Measurements from ENCODE around the gene SAMD5. TPM values are rescaled to one million over a fixed set of nuclear protein-coding genes. Genes with fewer than 3 reads are reported as not detected.

Gene SAMD5
- total RNA-seq, 1 donor from 2014 or later: 0.40 TPM

DNA sequence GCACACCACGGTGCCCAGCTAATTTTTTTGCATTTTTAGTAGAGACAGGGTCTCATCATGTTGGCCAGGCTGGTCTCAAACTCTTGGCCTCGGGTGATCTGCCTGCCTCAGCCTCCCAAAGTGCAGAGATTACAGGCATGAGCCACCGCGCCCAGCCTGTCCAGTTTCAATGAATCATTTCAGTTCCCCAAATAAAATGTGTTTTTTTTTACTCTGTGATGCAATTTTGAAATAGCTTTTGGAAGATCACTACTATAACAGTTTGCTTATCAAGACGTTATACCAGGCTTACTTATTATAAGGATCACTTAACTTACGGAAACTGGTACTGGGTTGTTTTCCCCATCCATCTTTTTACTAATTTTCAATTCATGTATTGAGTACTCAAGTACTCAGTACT lies 80.0 kb downstream of the SAMD5 start:
- H3K4me3 ChIP-seq (ENCODE audit: low read depth, low read length): no peak overlapping the region
- no peak for DNase-seq (ENCODE audit: low read depth)
- TF ChIP-seq, protein P1, sequence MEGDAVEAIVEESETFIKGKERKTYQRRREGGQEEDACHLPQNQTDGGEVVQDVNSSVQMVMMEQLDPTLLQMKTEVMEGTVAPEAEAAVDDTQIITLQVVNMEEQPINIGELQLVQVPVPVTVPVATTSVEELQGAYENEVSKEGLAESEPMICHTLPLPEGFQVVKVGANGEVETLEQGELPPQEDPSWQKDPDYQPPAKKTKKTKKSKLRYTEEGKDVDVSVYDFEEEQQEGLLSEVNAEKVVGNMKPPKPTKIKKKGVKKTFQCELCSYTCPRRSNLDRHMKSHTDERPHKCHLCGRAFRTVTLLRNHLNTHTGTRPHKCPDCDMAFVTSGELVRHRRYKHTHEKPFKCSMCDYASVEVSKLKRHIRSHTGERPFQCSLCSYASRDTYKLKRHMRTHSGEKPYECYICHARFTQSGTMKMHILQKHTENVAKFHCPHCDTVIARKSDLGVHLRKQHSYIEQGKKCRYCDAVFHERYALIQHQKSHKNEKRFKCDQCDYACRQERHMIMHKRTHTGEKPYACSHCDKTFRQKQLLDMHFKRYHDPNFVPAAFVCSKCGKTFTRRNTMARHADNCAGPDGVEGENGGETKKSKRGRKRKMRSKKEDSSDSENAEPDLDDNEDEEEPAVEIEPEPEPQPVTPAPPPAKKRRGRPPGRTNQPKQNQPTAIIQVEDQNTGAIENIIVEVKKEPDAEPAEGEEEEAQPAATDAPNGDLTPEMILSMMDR (conservative IDR thresholded peaks at IDR 0.05; ENCODE audit: low read depth, low read length): no peak

- no peak for DNase-seq (ENCODE audit: low read depth)
- H3K4me3 ChIP-seq (ENCODE audit: low read depth, low read length): no peak overlapping the region
- TF ChIP-seq, protein P1 (conservative IDR thresholded peaks at IDR 0.05; ENCODE audit: low read depth, low read length): no peak
Measured at GRCh38 chr6:147589739-147590250, 81.3 kb downstream of the SAMD5 start.

DNA sequence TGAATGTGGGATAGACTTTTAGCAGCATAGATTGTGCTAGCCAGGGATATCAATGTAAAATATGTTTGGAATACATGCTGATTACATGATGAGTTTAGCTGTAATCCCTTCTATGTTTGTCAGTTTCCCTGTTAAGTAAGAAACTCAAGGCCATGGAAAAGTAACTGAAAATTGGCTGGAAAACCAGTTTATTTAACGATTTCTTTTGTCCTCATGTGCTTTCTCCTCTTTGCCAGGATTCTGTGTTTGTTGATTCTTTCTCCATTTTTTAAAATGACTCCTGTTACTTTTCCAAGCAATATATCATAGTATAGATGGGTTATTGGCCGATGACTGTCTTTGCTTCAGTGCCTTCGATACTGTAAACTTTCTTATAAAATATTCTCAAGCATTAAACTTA lies 87.5 kb downstream of the SAMD5 start:
- TF ChIP-seq, protein P1 (conservative IDR thresholded peaks at IDR 0.05; ENCODE audit: low read depth, low read length): no peak
- H3K4me3 ChIP-seq (ENCODE audit: low read depth, low read length): no peak overlapping the region
- DNase-seq (ENCODE audit: low read depth): no peak

- TF ChIP-seq, protein P1 (conservative IDR thresholded peaks at IDR 0.05; ENCODE audit: low read depth, low read length): no peak
- no peak overlapping the region for H3K4me3 ChIP-seq (ENCODE audit: low read depth, low read length)
- no peak for DNase-seq (ENCODE audit: low read depth)
Measured at GRCh38 chr6:147603392-147604081, 95.0 kb downstream of the SAMD5 start.

GRCh38 chr6:147604373-147604772 lies 95.9 kb downstream of the SAMD5 start:
- DNase-seq (ENCODE audit: low read depth): no peak
- H3K4me3 ChIP-seq (ENCODE audit: low read depth, low read length): no peak overlapping the region
- TF ChIP-seq, protein P1 (conservative IDR thresholded peaks at IDR 0.05; ENCODE audit: low read depth, low read length): no peak

DNA sequence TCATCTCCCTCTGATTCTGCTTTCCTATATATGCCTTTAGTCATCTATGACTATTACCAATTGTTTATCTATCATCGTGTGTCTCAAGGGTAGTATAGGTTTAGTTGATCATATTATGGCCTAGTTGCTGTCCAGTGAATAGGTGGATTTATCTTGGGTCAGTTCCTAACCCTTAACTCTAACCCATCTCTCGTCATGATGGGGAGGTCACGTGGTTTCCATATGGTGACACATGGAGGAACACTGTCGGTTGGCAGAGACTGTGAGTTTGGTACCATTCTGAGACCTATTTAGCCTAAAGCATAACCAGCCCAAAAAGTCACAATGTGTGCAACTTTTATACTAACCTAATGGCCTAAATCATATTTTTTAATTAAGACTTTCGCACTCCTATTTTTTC lies 103.5 kb downstream of the SAMD5 start:
- H3K4me3 ChIP-seq (ENCODE audit: low read depth, low read length): no peak overlapping the region
- DNase-seq (ENCODE audit: low read depth): no peak
- TF ChIP-seq, protein P1 (conservative IDR thresholded peaks at IDR 0.05; ENCODE audit: low read depth, low read length): no peak

DNA sequence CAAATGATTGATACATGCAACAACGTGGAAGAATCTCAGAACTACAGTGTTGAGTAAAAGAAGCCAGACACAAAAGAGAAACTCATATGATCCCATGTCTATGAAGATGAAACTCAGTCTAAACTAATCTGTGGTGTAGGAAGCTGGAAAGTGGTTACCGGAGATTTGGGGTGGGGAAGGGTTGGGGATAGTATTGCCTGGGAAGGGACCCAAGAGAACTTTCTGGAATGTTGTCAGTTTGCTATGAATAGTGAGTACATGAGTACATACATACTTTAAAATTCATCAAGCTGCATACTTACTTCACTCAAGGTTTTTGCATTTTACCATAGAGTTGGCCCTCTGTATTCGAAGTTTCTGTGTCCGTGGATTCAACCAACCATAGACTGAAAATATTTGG lies 106.0 kb downstream of the SAMD5 start:
- TF ChIP-seq, protein P1 (conservative IDR thresholded peaks at IDR 0.05; ENCODE audit: low read depth, low read length): no peak
- DNase-seq (ENCODE audit: low read depth): no peak
- no peak overlapping the region for H3K4me3 ChIP-seq (ENCODE audit: low read depth, low read length)
